Neuron (in vitro differentiated cells): ENCODE data around the gene DCT.

Experiments
- H2AFZ ChIP-seq: one replicate; pipeline ENCODE4 v1.6.1; 2013; ENCODE audit warnings: low read depth, mild to moderate bottlenecking, inconsistent platforms, low read length, moderate library complexity
- H3K27me3 ChIP-seq: one replicate; pipeline ENCODE4 v1.6.1; 2013; ENCODE audit warnings: low read length; ENCODE audit not compliant: insufficient read depth
- H3K36me3 ChIP-seq: one replicate; pipeline ENCODE4 v1.6.1; 2013; ENCODE audit warnings: low read length; ENCODE audit not compliant: insufficient read depth
- H3K4me1 ChIP-seq: one replicate; pipeline ENCODE4 v1.6.1; 2013; ENCODE audit warnings: low read length; ENCODE audit not compliant: insufficient read depth
- H3K4me3 ChIP-seq: 2 replicates; pipeline ENCODE4 v1.5.1; 2013; ENCODE audit warnings: mild to moderate bottlenecking, low read length, moderate library complexity
- H3K9me3 ChIP-seq: one replicate; pipeline ENCODE4 v1.6.1; 2013; ENCODE audit warnings: low read length

DCT gene

GRCh38 chr13:94487043-94487442 is 7.6 kb upstream of the DCT start:
- H3K9me3 ChIP-seq: no peaks in the 10 kb centered on the region
- H2AFZ ChIP-seq: no peak overlapping the region
- no peaks in the 10 kb centered on the region for H3K36me3 ChIP-seq
- H3K27me3 ChIP-seq: peaks cover 3% of the 10 kb centered on the region
- H3K4me3 ChIP-seq: no peak overlapping the region
- H3K4me1 ChIP-seq: peaks cover 10% of the 10 kb centered on the region

GRCh38 chr13:94483970-94484369 is 4.5 kb upstream of the DCT start:
- no peaks in the 10 kb centered on the region for H3K36me3 ChIP-seq

GRCh38 chr13:94481941-94482340 is 2.5 kb upstream of the DCT start:
- peaks cover 3% of the 10 kb centered on the region for H3K27me3 ChIP-seq
- no peaks in the 10 kb centered on the region for H3K36me3 ChIP-seq
- H3K4me3 ChIP-seq: no peak overlapping the region
- no peak overlapping the region for H2AFZ ChIP-seq
- H3K9me3 ChIP-seq: no peaks in the 10 kb centered on the region
- peaks cover 34% of the 10 kb centered on the region for H3K4me1 ChIP-seq

More at GRCh38 chr13:94483970-94484369, 4.5 kb upstream of the DCT start:
- Histone ChIP-seq H2AFZ (no peak overlapping the region), H3K4me1 (peaks cover 29% of the 10 kb centered on the region), H3K4me3 (no peak overlapping the region), H3K27me3 (peaks cover 3% of the 10 kb centered on the region), H3K9me3 (no peaks in the 10 kb centered on the region)

GRCh38 chr13:94480672-94481145 is 1.2 kb upstream of the DCT start:
- Histone ChIP-seq H3K9me3 (no peaks in the 10 kb centered on the region), H3K4me3 (no peak overlapping the region), H3K36me3 (no peaks in the 10 kb centered on the region), H3K27me3 (no peaks in the 10 kb centered on the region), H2AFZ (no peak overlapping the region), H3K4me1 (peaks cover 34% of the 10 kb centered on the region)

GRCh38 chr13:94478913-94479312 is 569 bp downstream of the DCT start:
- Histone ChIP-seq H3K9me3 (no peaks in the 10 kb centered on the region), H3K27me3 (no peaks in the 10 kb centered on the region), H2AFZ (no peak overlapping the region), H3K36me3 (no peaks in the 10 kb centered on the region), H3K4me3 (no peak overlapping the region), H3K4me1 (peaks cover 25% of the 10 kb centered on the region)

- peaks cover 2% of the 10 kb centered on the region for H3K9me3 ChIP-seq
These were observed 9.4 kb downstream of the DCT start for GRCh38 chr13:94470126-94470525.

GRCh38 chr13:94464771-94465170 is 14.7 kb downstream of the DCT start:
- no peak overlapping the region for H3K4me3 ChIP-seq
- H3K4me1 ChIP-seq: no peaks in the 10 kb centered on the region
- no peak overlapping the region for H2AFZ ChIP-seq
- peaks cover 4% of the 10 kb centered on the region for H3K27me3 ChIP-seq
- no peaks in the 10 kb centered on the region for H3K36me3 ChIP-seq
- H3K9me3 ChIP-seq: no peaks in the 10 kb centered on the region

More at GRCh38 chr13:94470126-94470525, 9.4 kb downstream of the DCT start:
- Histone ChIP-seq H3K4me3 (no peak overlapping the region), H3K27me3 (peaks cover 4% of the 10 kb centered on the region), H3K4me1 (no peaks in the 10 kb centered on the region), H3K36me3 (no peaks in the 10 kb centered on the region), H2AFZ (no peak overlapping the region)

- Histone ChIP-seq H2AFZ (no peak overlapping the region), H3K4me3 (no peak overlapping the region), H3K27me3 (no peaks in the 10 kb centered on the region), H3K9me3 (no peaks in the 10 kb centered on the region), H3K4me1 (no peaks in the 10 kb centered on the region), H3K36me3 (no peaks in the 10 kb centered on the region)
These were observed 16.8 kb downstream of the DCT start for GRCh38 chr13:94462670-94463069.

- Histone ChIP-seq H2AFZ (no peak overlapping the region), H3K36me3 (no peaks in the 10 kb centered on the region), H3K4me1 (no peaks in the 10 kb centered on the region), H3K9me3 (no peaks in the 10 kb centered on the region), H3K27me3 (no peaks in the 10 kb centered on the region), H3K4me3 (no peak overlapping the region)
These were observed 20.4 kb downstream of the DCT start for GRCh38 chr13:94459116-94459515.

- Histone ChIP-seq H3K4me1 (no peaks in the 10 kb centered on the region), H2AFZ (no peak overlapping the region), H3K27me3 (no peaks in the 10 kb centered on the region), H3K4me3 (no peak overlapping the region), H3K36me3 (no peaks in the 10 kb centered on the region), H3K9me3 (no peaks in the 10 kb centered on the region)
These were observed 24.1 kb downstream of the DCT start for GRCh38 chr13:94455414-94455813.

- no peaks in the 10 kb centered on the region for H3K4me1 ChIP-seq
- H2AFZ ChIP-seq: no peak overlapping the region
- no peaks in the 10 kb centered on the region for H3K9me3 ChIP-seq
- H3K4me3 ChIP-seq: no peak overlapping the region
- H3K36me3 ChIP-seq: no peaks in the 10 kb centered on the region
- no peaks in the 10 kb centered on the region for H3K27me3 ChIP-seq
These were observed 24.6 kb downstream of the DCT start for GRCh38 chr13:94454906-94455305.

GRCh38 chr13:94454334-94454733 is 25.1 kb downstream of the DCT start:
- Histone ChIP-seq H2AFZ (no peak overlapping the region), H3K4me3 (no peak overlapping the region), H3K4me1 (no peaks in the 10 kb centered on the region), H3K36me3 (no peaks in the 10 kb centered on the region), H3K27me3 (no peaks in the 10 kb centered on the region), H3K9me3 (no peaks in the 10 kb centered on the region)

GRCh38 chr13:94444826-94445225 is 34.7 kb downstream of the DCT start:
- Histone ChIP-seq H3K4me3 (no peak overlapping the region), H2AFZ (no peak overlapping the region), H3K9me3 (no peaks in the 10 kb centered on the region), H3K27me3 (no peaks in the 10 kb centered on the region), H3K4me1 (no peaks in the 10 kb centered on the region), H3K36me3 (no peaks in the 10 kb centered on the region)

GRCh38 chr13:94435604-94436226 is 43.8 kb downstream of the DCT start:
- H2AFZ ChIP-seq: no peak overlapping the region
- peaks cover 9% of the 10 kb centered on the region for H3K4me1 ChIP-seq
- H3K9me3 ChIP-seq: no peaks in the 10 kb centered on the region
- H3K4me3 ChIP-seq: no peak overlapping the region
- H3K36me3 ChIP-seq: no peaks in the 10 kb centered on the region
- H3K27me3 ChIP-seq: no peaks in the 10 kb centered on the region
